Activated CD8-positive, alpha-beta memory T cell treated with anti-CD3 and anti-CD28 coated beads for 48 hours (primary cell): ENCODE data around the gene MARVELD2.
"Not testable (repeated sequence)": the region's sequence is repeated elsewhere in the genome, so short reads cannot be mapped to it uniquely, and the experiment has no call there.

Experiments used
- DNase-seq, 3 experiments: peaks; one replicate each; pipeline ENCODE4 v3.0.0-alpha.2; 2020; ENCODE audit warnings: low read depth in 2 of 3, low spot score in 2 of 3

Gene MARVELD2

DNA sequence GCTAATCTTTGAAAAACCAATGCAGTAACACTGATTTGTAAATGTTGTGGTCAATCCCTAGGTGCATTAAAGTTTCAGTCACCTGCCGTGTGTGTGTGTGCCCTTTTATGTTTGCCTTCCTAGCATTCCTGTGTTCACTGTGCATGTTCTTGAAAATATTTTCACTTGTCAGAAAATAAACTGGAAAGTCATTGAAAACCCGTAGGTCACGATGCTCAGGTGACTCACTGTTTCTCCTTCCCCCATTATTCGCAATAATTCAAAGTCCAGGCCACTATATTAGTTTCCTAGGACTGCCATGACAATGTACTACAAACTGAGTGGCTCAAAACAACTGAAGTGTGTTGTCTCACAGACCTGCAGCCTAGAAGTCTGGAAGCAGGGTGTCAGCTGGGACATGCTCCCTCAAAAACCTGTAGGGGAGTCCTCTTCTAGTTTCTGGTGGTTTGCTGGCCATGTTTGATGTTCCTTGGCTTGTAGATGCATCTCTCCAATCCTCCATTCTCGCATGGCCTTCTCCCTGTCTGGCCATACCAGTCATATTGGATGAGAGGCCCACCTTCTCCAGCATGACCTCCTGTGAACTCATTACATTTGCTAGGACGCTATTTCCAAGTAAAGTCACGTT lies 29.3 kb downstream of the MARVELD2 start:
- DNase-seq = no peak

DNA sequence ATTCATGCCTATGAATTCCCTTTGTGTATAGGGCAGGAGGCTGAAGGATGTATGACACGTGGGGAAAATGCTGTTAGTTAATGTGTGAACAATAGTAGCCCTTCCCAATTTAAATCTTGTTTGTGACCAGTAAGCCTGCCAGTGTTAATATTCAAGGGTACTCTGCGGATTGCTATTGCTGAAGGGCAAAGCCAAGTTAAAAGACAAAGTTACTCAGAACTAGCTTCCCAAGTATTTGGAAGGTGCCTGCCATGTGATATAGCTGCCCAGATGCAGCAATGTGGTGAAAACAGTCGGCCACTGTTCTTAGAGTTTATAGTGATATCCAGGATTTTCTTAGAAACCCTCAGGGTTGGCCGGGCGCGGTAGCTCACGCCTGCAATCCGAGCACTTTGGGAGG lies 34.6 kb downstream of the MARVELD2 start:
- DNase-seq = no peak

DNA sequence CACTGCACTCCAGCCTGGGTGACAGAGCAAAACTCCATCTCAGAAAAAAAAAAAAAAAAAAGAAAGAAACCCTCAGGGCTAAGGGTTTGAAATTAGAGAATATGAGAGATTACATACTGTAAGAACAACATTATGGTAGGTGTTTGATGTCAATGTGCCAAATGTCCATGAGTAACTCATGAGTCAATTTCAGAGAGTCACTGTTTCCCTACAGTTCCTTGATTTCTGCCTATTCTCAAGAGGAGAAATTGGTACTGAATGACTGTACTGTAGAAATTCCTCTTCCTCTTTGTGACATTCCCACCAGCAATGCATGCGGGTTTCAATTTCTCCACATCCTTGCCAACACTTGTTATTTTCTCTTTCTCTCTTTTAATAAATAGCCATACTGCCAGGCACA lies 35.2 kb downstream of the MARVELD2 start:
- DNase-seq = no peak

DNA sequence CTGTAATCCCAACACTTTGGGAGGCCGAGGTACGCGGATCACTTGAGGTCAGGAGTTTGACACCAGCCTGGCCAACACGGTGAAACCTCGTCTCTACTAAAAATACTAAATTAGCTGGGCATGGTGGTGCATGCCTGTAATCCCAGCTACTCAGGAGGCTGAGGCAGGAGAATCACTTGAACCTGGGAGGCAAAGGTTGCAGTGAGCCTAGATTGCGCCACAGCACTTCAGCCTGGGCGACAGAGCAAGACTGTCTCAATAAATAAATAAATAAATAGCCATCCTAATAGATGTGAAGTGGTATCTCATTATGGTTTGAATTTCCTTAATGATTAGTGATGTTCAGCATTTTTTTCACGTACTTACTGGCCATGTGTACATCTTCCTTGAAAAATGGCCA lies 35.6 kb downstream of the MARVELD2 start:
- DNase-seq = not testable (repeated sequence)

DNA sequence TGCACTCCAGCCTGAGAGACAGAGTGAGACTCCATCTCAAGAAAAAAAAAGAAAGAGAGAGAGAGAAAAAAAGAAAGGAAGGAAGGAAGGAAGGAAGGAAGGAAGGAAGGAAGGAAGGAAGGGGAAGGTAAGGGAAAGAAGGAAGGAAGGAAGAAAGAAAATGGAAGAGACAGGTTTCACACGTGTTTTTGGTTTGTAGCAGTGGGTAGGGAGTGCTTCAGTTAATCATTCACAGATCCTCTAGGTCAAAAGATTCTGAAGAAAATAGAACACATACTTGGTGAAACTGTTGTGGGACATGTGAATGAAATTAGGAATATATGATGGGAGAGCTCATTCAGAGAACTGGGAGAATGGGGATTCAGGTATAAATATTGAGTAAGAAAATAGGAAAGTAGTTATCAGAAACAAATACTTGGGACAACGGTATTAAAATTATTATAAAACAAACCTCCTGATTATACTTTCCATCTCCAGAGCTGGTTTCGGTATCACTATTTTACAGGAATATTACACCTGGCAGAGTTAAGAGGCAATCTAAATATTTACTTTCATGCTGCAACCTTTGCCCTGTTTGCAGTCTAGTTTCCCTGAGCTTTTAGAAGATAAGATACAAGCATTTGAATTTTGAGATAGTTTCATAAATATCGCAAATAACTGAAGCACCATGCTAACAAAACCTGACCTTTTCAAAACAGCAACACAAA lies 37.2 kb downstream of the MARVELD2 start:
- DNase-seq = no peak

DNA sequence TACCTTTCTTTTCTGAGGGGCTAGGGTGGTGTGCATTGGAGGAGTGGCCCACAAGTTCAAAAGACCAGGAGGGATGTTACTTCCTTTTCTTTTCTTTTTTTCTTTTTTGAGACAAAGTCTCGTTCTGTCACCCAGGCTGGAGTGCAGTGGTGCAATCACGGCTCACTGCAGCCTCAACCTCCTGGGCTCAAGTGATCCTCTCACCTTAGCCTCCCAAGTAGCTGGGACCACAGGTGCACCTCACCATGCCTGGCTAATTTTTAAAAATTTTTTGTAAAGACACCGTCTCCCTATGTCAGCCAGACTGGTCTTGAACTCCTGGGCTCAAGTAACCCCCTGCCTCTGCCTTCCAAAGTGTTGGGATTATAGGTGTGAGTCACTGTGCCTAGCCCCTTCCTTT lies 38.6 kb downstream of the MARVELD2 start:
- not testable (repeated sequence) for DNase-seq

DNA sequence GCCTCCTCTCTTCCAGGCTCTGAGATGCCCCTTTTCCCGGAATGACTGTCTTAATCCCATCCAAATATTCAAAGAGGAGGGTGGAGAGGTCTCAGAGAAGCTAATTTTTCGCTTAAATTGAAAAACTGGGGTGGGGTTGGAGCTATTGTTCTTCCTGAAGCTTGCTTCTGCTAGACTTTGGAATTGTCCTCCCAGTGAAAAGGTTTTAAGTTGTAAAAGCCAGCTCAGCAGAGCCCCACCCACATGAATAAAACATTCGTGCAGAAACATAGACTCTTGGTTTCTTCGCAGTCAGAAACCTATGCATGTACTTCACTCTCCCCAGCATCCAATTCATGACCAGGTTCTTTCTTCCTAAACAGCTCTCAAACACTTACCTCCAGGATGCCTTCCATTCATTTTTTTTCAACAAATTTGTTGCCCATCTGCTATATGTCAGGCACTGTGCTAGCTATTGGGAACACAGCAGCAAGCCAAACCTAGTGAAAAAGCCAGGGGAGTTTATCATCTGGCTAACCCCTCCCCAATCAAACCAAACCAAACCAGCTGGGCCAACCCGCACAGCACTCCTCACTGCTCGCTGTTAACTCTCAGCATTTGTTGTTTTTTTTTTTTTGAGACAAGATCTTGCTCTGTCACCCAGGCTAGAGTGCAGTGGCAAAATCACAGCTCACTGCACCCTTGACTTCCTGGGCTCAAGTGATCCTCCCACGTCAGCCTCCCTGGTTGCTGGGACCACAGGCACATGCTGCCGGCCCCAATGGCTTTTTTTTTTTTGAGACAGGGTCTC lies 39.7 kb downstream of the MARVELD2 start:
- DNase-seq = no peak

DNA sequence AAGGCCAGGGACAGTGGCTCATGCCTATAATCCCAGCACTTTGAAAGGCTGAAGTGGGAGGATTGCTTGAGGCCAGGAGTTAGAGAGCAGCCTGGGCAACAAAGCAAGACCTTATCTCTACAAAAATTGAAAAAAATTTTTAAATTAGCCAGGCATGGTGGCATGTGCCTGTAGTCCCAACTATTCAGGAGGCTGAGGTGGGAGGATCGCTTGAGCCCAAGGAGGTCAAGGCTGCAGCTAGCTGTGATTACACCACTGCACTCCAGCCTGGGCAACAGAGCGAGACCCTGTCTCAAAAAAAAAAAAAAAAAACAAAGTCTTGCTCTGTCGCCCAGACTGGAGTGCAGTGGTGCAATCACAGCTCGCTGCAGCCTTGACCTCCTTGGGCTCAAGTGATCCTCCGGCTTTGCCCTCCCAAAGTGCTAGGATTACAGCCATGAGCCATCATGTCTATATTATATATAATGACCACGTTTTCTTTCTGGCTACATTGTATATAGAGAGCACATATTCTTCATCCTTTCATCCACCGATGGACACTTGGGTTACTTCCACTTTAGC lies 40.6 kb downstream of the MARVELD2 start:
- DNase-seq = not testable (repeated sequence)

DNA sequence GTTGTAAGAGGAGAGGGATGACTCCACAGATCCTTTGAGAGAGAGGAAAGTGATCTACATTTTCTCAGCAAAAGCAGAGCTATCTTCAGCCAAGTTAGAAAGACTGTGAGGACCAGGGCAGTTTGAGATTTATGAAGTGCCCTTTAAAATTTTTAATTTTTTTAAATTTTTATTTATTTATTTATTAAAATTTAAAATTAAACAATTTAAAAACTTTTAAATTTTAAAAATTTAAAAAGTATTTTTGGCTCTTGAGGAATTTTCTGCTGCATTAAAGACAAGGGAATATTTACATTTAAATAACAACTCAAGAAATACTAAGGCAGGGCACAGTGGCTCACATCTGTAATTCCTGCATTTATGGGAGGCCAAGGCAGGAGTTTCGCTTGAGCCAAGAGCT lies 47.3 kb downstream of the MARVELD2 start:
- DNase-seq = no peak

DNA sequence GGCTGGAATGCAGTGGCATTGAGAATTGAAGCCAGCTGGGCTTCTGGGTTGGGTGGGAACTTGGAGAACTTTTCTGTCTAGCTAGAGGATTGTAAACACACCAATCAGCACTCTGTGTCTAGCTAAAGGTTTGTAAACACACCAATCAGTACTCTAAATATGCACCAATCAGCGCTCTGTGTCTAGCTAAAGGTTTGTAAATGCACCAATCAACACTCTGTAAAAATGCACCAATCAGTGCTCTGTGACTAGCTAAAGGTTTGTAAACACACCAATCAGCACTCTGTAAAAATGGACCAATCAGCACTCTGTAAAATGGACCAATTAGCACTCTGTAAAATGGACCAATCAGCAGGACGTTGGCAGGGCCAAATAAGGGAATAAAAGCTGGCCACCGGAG lies 51.5 kb downstream of the MARVELD2 start:
- DNase-seq = not testable (repeated sequence)

DNA sequence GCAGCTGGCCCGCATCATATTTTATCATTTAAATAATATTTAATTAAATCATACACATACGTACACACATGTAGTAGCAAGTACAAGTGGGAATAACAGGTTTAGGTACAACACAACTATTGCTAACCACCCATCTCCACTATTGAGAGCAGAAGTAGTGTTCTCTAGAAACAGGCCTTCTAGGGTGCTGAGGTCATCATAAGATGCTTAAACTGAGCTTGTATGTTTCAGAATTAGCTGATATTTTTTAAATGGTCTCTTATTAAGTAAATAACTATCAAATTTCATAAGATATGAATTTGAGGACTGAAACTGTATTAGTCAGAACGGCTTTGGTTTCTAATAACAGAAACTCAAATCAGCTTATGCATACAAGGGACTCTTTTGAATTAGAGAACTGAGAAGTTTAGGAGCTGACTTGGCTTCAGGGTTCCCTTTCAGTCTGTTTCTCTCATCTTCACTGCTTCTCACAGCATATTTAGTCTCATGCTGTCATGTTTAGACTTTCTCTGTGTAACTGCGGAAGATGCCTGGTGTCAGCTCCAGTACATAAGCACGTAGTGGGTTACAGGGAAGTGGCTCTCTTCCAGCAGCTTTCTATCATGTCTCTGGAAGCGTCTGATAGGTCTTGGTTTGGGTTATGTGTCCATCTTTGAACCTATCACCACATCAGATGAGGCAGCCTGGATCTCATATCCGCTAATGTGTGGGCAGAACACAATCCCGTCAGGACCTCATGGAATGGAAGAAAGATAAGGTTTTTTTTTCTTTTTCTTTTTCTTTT lies 52.7 kb downstream of the MARVELD2 start:
- no peak for DNase-seq

DNA sequence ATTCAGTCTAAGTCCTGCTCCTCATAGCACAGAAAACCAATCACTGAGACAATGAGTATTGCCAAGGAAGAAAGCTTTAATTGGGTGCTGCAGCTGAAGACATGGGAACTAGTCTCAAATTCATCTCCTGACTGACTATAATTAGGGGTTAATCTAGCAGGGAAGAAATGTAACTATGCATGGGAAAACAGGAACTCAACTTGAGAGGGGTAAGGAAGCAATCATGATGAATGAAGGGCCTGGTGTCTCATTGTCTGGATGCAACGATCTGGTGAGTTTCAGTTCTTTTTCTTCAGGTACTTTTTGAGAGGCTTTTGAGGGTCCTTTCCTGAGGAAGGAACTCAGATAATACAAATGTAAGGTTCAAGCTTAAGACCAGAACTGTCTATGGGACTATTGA lies 53.7 kb downstream of the MARVELD2 start:
- DNase-seq = no peak

DNA sequence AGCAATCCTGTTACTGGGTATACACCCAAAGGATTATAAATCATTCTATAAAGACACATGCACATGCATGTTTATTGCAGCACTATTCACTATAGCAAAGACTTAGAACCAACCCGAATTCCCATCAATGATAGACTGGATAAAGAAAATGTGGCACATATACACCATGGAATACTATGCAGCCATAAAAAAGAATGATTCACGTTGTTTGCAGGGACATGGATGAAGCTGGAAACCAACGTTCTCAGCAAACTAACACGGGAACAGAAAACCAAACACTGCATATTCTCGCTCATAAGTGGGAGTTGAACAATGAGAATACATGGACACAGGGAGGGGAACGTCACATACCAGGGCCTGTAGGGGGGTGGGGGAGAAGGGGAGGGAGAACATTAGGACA lies 56.6 kb downstream of the MARVELD2 start:
- DNase-seq = not testable (repeated sequence)

DNA sequence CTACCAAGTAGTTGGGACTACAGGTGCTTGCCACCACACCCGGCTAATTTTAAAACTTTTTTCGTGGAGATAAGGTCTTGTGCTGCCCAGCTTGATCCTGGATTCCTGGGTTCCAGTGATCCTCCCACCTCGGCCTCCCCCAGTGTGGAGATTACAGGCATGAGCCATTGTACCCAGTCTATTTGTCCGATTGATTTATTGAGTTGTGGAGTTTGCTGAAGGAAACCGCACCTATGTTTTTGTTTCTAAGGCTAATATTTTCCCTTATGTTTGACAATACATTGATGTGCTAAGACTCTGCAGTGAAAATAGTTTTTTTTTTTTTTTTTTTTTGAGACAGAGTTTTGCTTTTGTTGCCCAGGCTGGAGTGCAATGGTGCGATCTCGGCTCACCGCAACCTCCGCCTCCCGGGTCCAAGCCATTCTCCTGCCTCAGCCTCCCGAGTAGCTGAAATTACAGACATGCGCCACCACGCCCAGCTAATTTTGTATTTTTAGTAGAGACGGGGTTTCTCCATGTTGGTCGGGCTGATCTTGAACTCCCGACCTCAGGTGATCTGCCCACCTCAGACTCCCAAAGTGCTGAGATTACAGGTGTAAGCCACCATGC lies 57.7 kb downstream of the MARVELD2 start:
- DNase-seq = not testable (repeated sequence)

DNA sequence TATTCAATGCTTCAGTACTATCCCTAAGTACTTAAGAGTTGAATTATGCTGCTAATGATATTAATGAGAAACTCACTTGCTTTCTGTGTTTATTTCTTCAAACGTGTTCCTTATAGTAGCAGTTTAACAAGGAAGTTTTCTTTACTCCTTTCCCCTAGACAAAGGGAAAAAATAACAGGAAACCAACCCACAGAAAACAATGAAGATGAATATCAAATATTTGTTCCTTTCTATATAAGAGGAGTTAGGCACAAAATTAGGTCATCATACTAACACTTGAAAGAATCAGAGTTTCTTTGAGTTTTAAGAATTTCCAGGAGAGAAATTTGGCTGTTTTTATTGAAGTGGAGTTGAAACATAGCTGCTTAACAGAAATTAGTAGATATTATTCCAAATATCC lies 62.3 kb downstream of the MARVELD2 start:
- DNase-seq = no peak

DNA sequence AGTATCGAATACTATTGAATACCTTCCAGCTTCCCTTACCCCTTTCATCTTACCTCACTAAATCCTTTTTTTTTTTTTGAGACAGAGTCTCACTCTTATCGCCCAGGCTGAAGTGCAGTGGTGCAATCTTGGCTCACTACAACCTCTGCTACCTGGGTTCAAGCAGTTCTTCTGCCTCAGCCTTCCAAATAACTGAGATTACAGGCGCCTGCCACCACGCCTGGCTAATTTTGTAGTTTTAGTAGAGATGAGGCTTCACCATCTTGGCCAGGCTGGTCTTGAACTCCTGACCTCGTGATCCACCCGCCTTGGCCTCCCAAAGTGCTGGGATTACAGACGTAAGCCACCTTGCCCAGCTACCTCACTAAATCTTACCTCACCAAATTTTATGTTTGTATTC lies 63.4 kb downstream of the MARVELD2 start:
- DNase-seq = not testable (repeated sequence)

DNA sequence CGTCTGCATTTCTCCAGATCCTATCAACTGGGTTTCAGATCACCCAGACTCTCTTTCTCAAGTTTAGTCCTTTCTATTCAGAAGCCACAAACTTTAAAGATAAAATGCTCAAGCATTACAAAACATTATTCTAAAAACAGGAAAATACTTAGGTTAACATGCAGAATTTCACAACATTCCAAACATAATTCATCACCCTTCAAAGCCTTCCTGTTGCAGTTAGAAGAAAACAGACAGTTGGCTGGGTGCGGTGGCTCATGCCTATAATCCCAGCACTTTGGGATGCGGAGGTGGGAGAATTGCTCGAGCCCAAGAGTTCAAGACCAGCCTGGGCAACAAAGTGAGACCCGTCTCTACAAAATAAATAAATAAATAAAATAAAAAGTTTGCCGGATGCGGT lies 70.0 kb downstream of the MARVELD2 start:
- DNase-seq = no peak

DNA sequence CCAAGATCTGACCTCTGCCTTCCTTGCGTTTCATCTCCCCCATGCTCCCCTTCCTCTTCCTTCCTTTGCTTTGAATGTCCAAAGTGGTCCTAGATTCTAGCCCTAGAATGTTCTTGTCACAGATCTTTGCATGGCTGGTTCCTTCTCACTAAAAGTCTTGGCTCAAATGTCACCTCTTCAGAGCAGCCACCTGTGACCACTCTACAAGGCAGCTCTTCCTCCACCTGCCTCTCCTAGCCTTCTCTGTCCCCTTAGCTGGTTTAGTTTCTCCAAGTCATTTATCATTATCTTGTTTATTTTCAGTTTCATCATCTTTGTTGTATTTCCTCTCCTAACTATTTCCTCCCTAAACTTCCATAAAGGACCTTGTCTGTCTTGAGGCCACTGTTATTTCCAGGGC lies 70.6 kb downstream of the MARVELD2 start:
- no peak for DNase-seq

DNA sequence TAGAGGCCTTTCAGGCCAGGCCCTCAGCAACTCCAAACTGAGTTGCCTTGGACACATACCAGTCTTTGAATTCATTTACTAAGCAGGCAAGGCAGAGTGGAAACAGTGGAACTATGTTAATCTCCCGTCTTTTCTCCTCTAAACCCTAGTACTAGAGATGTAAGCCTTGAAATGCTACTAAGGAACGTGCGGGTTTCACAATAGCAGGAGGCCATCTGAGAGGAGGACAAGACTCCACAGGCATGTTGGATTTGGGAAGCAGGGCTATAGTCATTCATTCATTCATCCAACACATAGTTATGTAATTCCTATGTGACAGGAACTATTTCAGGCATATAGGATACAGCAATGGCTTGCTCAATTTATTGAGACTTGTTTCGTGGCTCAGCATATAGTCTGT lies 74.3 kb downstream of the MARVELD2 start:
- DNase-seq = no peak

DNA sequence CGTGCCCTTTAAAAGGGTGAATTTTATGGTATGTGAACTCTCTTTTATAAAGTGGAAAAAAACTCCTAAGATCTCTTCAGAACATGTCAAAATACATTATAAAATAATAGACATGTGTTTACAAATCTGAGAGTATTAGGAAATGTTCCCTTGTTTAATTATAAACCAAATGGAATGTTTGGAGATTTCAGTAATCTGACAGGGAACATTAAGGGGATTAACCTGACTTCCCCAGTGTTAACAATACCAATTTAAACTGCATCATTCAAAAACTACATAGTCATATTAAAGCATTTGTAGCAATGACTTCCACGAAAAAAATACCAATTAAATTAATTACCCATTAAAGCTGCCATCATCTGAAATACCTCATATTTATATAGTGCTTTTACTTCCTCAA lies 76.1 kb downstream of the MARVELD2 start:
- DNase-seq = no peak
